Mesenchymal stem cell (in vitro differentiated cells and primary cell): ENCODE data around the gene PRSS48.

Source experiments
- DNase-seq: peaks from one replicate; pipeline ENCODE4 v3.0.0-alpha.2; 2013
- H2AFZ ChIP-seq: one replicate; pipeline ENCODE4 v1.6.1; 2013; ENCODE audit warnings: low read depth, mild to moderate bottlenecking, control low read depth, inconsistent platforms, low read length, moderate library complexity
- H2AK5ac ChIP-seq: 2 replicates; pipeline ENCODE4 v1.6.1; 2013; ENCODE audit warnings: low read length, moderate library complexity, mild to moderate bottlenecking, inconsistent platforms; ENCODE audit not compliant: severe bottlenecking
- H2BK120ac ChIP-seq: one replicate; pipeline ENCODE4 v1.6.1; 2013; ENCODE audit warnings: low read depth, mild to moderate bottlenecking, inconsistent platforms, low read length, moderate library complexity
- H2BK12ac ChIP-seq, 2 experiments: one replicate each; pipeline ENCODE4 v1.6.1; 2013; ENCODE audit warnings: inconsistent platforms in 2 of 2, low read length in 2 of 2, mild to moderate bottlenecking in 2 of 2, moderate library complexity in 2 of 2, control low read depth in 1 of 2
- H2BK15ac ChIP-seq: one replicate; pipeline ENCODE4 v1.6.1; 2013; ENCODE audit warnings: mild to moderate bottlenecking, low read depth, inconsistent platforms; ENCODE audit not compliant: poor library complexity, severe bottlenecking
- H2BK5ac ChIP-seq: 2 replicates; pipeline ENCODE4 v1.6.1; 2013; ENCODE audit warnings: low read depth, mild to moderate bottlenecking, low read length, control low read depth, inconsistent platforms; ENCODE audit not compliant: poor library complexity, severe bottlenecking
- H3K14ac ChIP-seq, 2 experiments: one replicate each; pipeline ENCODE4 v1.6.1; 2013; ENCODE audit warnings: inconsistent platforms in 2 of 2, low read length in 2 of 2, control low read depth in 1 of 2, mild to moderate bottlenecking in 1 of 2, moderate library complexity in 1 of 2
- H3K18ac ChIP-seq, 2 experiments: one replicate each; pipeline ENCODE4 v1.6.1; 2013; ENCODE audit warnings: inconsistent platforms in 2 of 2, low read length in 2 of 2, control low read depth in 1 of 2, low read depth in 1 of 2, mild to moderate bottlenecking in 1 of 2
- H3K23ac ChIP-seq, 2 experiments: one replicate each; pipeline ENCODE4 v1.6.1; 2013; ENCODE audit warnings: inconsistent platforms in 2 of 2, low read length in 2 of 2, mild to moderate bottlenecking in 2 of 2, moderate library complexity in 2 of 2, control low read depth in 1 of 2
- H3K27ac ChIP-seq: 2 replicates; pipeline ENCODE4 v1.5.1; 2013; ENCODE audit warnings: mild to moderate bottlenecking, moderate library complexity, low read length, control low read depth, inconsistent platforms; ENCODE audit not compliant: poor library complexity, severe bottlenecking
- H3K27me3 ChIP-seq, 2 experiments: 2 replicates each; pipeline versions ENCODE4 v1.6.1 to v1.7.0; 2013; ENCODE audit warnings: low read length in 2 of 2, mild to moderate bottlenecking in 2 of 2, moderate library complexity in 2 of 2, control low read depth in 1 of 2, inconsistent platforms in 1 of 2; ENCODE audit not compliant: control insufficient read depth in 1 of 2, insufficient read depth in 1 of 2
- H3K36me3 ChIP-seq, 2 experiments: 2 replicates each; pipeline versions ENCODE4 v1.6.1 to v1.7.0; 2013; ENCODE audit warnings: low read length in 2 of 2, control low read depth in 1 of 2, inconsistent platforms in 1 of 2, low read depth in 1 of 2, mild to moderate bottlenecking in 1 of 2; ENCODE audit not compliant: insufficient read depth in 2 of 2, control insufficient read depth in 1 of 2
- H3K4ac ChIP-seq, 2 experiments: one replicate each; pipeline ENCODE4 v1.6.1; 2013; ENCODE audit warnings: inconsistent platforms in 2 of 2, low read length in 2 of 2, mild to moderate bottlenecking in 2 of 2, moderate library complexity in 2 of 2, control low read depth in 1 of 2, low read depth in 1 of 2
- H3K4me1 ChIP-seq: 2 replicates; pipeline ENCODE4 v1.6.1; 2013; ENCODE audit warnings: low read depth, low read length, control low read depth; ENCODE audit not compliant: control insufficient read depth, insufficient read depth
- H3K4me2 ChIP-seq: 2 replicates; pipeline ENCODE4 v1.6.1; 2013; ENCODE audit warnings: low read length, mild to moderate bottlenecking, inconsistent platforms; ENCODE audit not compliant: poor library complexity, severe bottlenecking
- H3K4me3 ChIP-seq, 2 experiments: 2 replicates each; pipeline versions ENCODE4 v1.5.1 to v1.7.0; 2013; ENCODE audit warnings: low read length in 2 of 2, mild to moderate bottlenecking in 2 of 2, control low read depth in 1 of 2, low read depth in 1 of 2; ENCODE audit not compliant: insufficient read depth in 1 of 2
- H3K79me1 ChIP-seq: replicated peaks from 2 replicates; pipeline ENCODE4 v1.6.1; 2013; ENCODE audit warnings: mild to moderate bottlenecking, control low read depth, low read length, inconsistent platforms; ENCODE audit not compliant: poor library complexity, severe bottlenecking
- H3K9ac ChIP-seq: 2 replicates; pipeline ENCODE4 v1.7.0; 2013; ENCODE audit warnings: mild to moderate bottlenecking, low read length, moderate library complexity
- H3K9me3 ChIP-seq: 2 replicates; pipeline ENCODE4 v1.7.0; 2013; ENCODE audit warnings: mild to moderate bottlenecking, low read length; ENCODE audit not compliant: control insufficient read depth
- H4K8ac ChIP-seq: one replicate; pipeline ENCODE4 v1.6.1; 2013; ENCODE audit warnings: inconsistent platforms, mild to moderate bottlenecking, low read length, moderate library complexity
- H4K91ac ChIP-seq: one replicate; pipeline ENCODE4 v1.6.1; 2013; ENCODE audit warnings: mild to moderate bottlenecking, low read length, inconsistent platforms
- WGBS: methylation state at CpG from one replicate; pipeline ENCODE4 v1.1.7; 2013; ENCODE audit warnings: mixed read lengths; 5-methylcytosine and 5-hydroxymethylcytosine counted together

The PRSS48 gene

DNA sequence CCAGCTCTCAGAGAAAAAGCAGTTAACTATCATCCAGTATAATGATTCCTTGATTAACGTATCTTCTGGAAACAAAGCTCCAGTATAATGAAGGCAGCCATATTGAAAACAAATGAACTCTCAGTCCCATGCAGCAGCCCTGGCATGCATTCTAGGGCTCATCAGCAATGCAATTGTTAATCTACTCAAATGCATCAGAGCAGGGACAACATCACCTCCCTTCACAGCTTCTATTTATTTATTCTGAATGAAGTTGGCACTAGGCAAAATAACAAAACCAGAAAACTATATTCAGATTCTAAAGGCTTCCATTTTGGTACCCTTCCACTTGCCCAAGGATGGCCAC is 37.0 kb downstream of the PRSS48 start:
- Histone ChIP-seq H3K9me3 (no peaks in the 10 kb centered on the region), H3K4me1 (peaks cover 4% of the 10 kb centered on the region), H3K9ac (no peak overlapping the region), H3K14ac (no peak overlapping the region), H3K18ac (no peak overlapping the region), H3K27me3 (no peaks in the 10 kb centered on the region), H2BK5ac (no peak overlapping the region), H2BK12ac (no peak overlapping the region), H3K4me2 (no peak overlapping the region), H3K27ac (no peak overlapping the region), H2AK5ac (no peak overlapping the region), H3K4ac (no peak overlapping the region), H2BK15ac (no peak overlapping the region), H4K8ac (no peak overlapping the region), H3K4me3 (no peak overlapping the region), H3K23ac (no peak overlapping the region), H2BK120ac (no peak overlapping the region), H4K91ac (no peak overlapping the region), H3K79me1 (peaks cover 18% of the 10 kb centered on the region), H2AFZ (no peak overlapping the region), H3K36me3 (no peaks in the 10 kb centered on the region)
- WGBS: 97% methylated on average over 1 of the region's 1 CpG
- DNase-seq: no peak

DNA sequence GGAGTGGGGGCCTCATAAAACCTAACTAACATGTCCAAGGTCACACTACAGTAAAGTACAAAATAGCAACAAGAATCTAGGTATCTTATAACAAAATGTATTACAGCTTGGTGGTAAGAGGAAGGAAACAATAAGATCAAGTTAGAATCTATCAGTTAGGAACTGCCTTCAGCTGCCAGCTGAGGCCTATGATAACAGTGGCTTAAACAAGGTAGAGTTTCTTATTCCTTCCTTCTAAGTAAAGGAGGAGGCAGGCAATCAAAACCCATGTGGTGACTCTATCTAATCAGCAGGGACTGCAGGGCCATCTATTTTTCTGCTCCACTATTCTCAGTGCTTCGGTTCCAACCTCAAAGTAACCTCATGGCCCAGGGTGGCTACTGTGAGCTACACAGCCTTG is 37.5 kb downstream of the PRSS48 start:
- Histone ChIP-seq H3K4me2 (no peak overlapping the region), H3K4me1 (peaks cover 4% of the 10 kb centered on the region), H2AFZ (no peak overlapping the region), H2BK5ac (no peak overlapping the region), H3K27me3 (no peaks in the 10 kb centered on the region), H4K91ac (no peak overlapping the region), H2BK12ac (no peak overlapping the region), H4K8ac (no peak overlapping the region), H3K23ac (no peak overlapping the region), H3K14ac (no peak overlapping the region), H3K27ac (peak overlapping the region; percentile 68), H3K4me3 (no peak overlapping the region), H2BK15ac (no peak overlapping the region), H3K36me3 (no peaks in the 10 kb centered on the region), H3K9me3 (no peaks in the 10 kb centered on the region), H2BK120ac (no peak overlapping the region), H3K79me1 (peaks cover 17% of the 10 kb centered on the region), H3K9ac (no peak overlapping the region), H3K18ac (no peak overlapping the region), H3K4ac (no peak overlapping the region), H2AK5ac (peak overlapping the region; percentile 40)
- WGBS: no CpG with 5 or more reads among the region's 1 CpG
- no peak for DNase-seq

DNA sequence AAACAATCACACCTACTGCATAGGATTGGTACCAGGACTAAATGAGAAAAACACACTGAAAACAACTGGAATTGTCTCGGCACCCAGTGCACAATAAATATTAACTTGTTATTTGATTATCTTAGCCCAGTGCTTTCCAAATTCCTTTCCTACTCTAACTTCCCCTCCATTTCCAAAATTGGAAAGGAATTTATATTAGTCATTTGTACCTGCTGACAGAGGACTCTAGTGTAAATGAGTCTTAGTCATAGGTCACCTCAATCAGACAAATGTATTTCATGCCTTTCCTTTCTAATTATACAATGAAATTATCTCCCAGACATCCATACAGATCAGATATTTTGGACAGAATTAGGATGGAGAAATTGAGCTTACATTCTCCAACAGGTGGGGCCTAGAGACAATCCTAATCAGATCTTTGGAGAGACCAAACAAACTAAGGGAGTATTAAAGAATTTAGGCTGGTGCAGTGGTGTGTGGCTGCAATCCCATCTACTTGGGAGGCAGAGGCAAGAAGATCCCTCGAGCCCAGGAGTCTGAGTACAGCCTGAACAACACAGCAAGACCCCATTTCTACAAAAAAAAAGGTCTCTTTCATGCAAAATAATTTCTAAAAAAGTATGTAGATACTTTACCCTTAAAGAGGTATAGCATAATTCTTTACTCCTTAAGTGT is 38.4 kb downstream of the PRSS48 start:
- H2BK12ac ChIP-seq: no peak overlapping the region
- no peak overlapping the region for H4K8ac ChIP-seq
- H3K14ac ChIP-seq: no peak overlapping the region
- no peak overlapping the region for H3K4me2 ChIP-seq
- H2BK5ac ChIP-seq: no peak overlapping the region
- H3K18ac ChIP-seq: no peak overlapping the region
- H3K27me3 ChIP-seq: no peaks in the 10 kb centered on the region
- H3K79me1 ChIP-seq: peaks cover 14% of the 10 kb centered on the region
- H2AFZ ChIP-seq: no peak overlapping the region
- H2BK120ac ChIP-seq: no peak overlapping the region
- no peak overlapping the region for H3K4me3 ChIP-seq
- H3K23ac ChIP-seq: no peak overlapping the region
- H3K4ac ChIP-seq: no peak overlapping the region
- no peaks in the 10 kb centered on the region for H3K36me3 ChIP-seq
- H2BK15ac ChIP-seq: no peak overlapping the region
- peaks cover 4% of the 10 kb centered on the region for H3K4me1 ChIP-seq
- peak overlapping the region; percentile 68 for H3K27ac ChIP-seq
- no CpG with 5 or more reads among the region's 2 CpGs for WGBS
- no peak overlapping the region for H2AK5ac ChIP-seq
- no peak overlapping the region for H4K91ac ChIP-seq
- H3K9ac ChIP-seq: no peak overlapping the region
- H3K9me3 ChIP-seq: no peaks in the 10 kb centered on the region
- DNase-seq: no peak

DNA sequence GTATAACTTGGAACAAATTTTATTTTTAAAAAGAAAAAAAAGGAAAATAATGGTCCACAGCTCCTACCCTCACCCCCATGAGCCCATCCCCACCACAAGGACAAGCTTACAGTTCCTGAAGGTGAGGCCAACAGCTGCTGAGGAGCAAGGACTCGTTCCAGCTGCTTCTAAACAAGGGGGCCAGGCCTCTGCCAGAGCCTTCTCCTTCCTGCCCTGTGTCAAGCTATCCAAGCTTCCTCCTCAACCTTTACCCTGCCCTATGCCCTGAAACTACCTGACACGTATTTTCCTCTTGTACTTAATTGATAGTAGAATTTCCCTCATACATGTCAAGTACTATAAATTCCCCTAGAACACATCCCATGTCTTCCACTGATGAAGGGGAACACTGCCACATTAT is 39.7 kb downstream of the PRSS48 start:
- no peak for DNase-seq
- Histone ChIP-seq H3K4ac (no peak overlapping the region), H4K8ac (no peak overlapping the region), H3K9me3 (no peaks in the 10 kb centered on the region), H2BK15ac (no peak overlapping the region), H3K4me1 (peaks cover 4% of the 10 kb centered on the region), H3K27ac (no peak overlapping the region), H4K91ac (no peak overlapping the region), H2BK120ac (no peak overlapping the region), H3K4me2 (no peak overlapping the region), H2BK12ac (peak overlapping the region in 1 of 2 experiments; percentile 32), H2AK5ac (peak overlapping the region; percentile 71), H3K18ac (no peak overlapping the region), H3K14ac (no peak overlapping the region), H3K79me1 (peaks cover 14% of the 10 kb centered on the region), H3K9ac (no peak overlapping the region), H3K27me3 (no peaks in the 10 kb centered on the region), H3K23ac (no peak overlapping the region), H2BK5ac (no peak overlapping the region), H2AFZ (no peak overlapping the region), H3K36me3 (no peaks in the 10 kb centered on the region), H3K4me3 (no peak overlapping the region)
- WGBS: 67% methylated on average over 2 of the region's 2 CpGs
